Measurements from ENCODE around the gene FCF1.

DNA sequence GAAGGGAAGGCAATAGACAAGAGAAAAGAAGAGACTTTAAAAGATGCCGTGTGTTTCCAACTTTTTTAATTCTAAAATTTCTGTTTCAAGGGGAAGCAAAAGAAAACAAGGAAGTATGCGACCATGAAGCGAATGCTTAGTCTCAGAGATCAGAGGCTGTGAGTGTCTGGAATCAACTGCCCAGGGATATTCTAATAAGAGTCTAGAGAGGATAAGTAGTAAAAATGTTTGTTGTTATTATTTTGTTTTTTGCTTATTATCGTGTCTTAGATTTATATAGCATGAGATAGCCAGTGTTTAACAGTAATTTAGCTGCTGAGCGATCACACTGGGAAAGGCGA is 421 bp downstream of the FCF1 start:
- TF ChIP-seq CTCF (IDR thresholded peaks at IDR 0.05; ENCODE audit: borderline replicate concordance, extremely low read depth, low read length, poor library complexity, severe bottlenecking), result no peak
- no peak for TF ChIP-seq EZH2 (IDR thresholded peaks at IDR 0.05; ENCODE audit: borderline replicate concordance, low read depth, low read length, severe bottlenecking)
